GM18858 (cell line): ENCODE data around the gene DMRT1.
"Not testable (repeated sequence)": the region's sequence is repeated elsewhere in the genome, so short reads cannot be mapped to it uniquely, and the experiment has no call there.

Experiments
- ATAC-seq: cut with Tn5 transposase; IDR thresholded peaks from one replicate; pipeline ENCODE4 v1.9.1; 2021; ENCODE audit not compliant: unreplicated experiment

The DMRT1 gene

GRCh38 chr9:859251-859650 lies 17.8 kb downstream of the DMRT1 start:
- ATAC-seq, result peak; percentile 99

- no peak for ATAC-seq
Measured at GRCh38 chr9:860706-861105, 19.2 kb downstream of the DMRT1 start.

- ATAC-seq, result not testable (repeated sequence)
Measured at GRCh38 chr9:861525-861924, 20.0 kb downstream of the DMRT1 start.

- ATAC-seq, result no peak
Measured at GRCh38 chr9:875119-875962, 33.8 kb downstream of the DMRT1 start.

- no peak for ATAC-seq
Measured at GRCh38 chr9:876425-876824, 34.9 kb downstream of the DMRT1 start.

GRCh38 chr9:878239-878638 lies 36.7 kb downstream of the DMRT1 start:
- no peak for ATAC-seq

- ATAC-seq, result no peak
Measured at GRCh38 chr9:880725-881124, 39.2 kb downstream of the DMRT1 start.

GRCh38 chr9:882416-882924 lies 41.0 kb downstream of the DMRT1 start:
- no peak for ATAC-seq

- no peak for ATAC-seq
Measured at GRCh38 chr9:883011-883410, 41.5 kb downstream of the DMRT1 start.

GRCh38 chr9:886886-887285 lies 45.4 kb downstream of the DMRT1 start:
- ATAC-seq, result no peak

- ATAC-seq, result no peak
Measured at GRCh38 chr9:892123-892522, 50.6 kb downstream of the DMRT1 start.

GRCh38 chr9:893115-893514 lies 51.6 kb downstream of the DMRT1 start:
- no peak for ATAC-seq

GRCh38 chr9:893843-894420 lies 52.4 kb downstream of the DMRT1 start:
- peak; percentile 96 for ATAC-seq

- ATAC-seq, result no peak
Measured at GRCh38 chr9:899440-900184, 58.1 kb downstream of the DMRT1 start.

- no peak for ATAC-seq
Measured at GRCh38 chr9:903886-904285, 62.4 kb downstream of the DMRT1 start.

GRCh38 chr9:905906-906305 lies 64.4 kb downstream of the DMRT1 start:
- ATAC-seq, result no peak

- ATAC-seq, result no peak
Measured at GRCh38 chr9:908536-909205, 67.2 kb downstream of the DMRT1 start.

GRCh38 chr9:911005-911404 lies 69.5 kb downstream of the DMRT1 start:
- ATAC-seq, result no peak

- ATAC-seq, result no peak
Measured at GRCh38 chr9:912776-913175, 71.3 kb downstream of the DMRT1 start.

GRCh38 chr9:913526-913925 lies 72.0 kb downstream of the DMRT1 start:
- ATAC-seq, result not testable (repeated sequence)

GRCh38 chr9:917730-918129 lies 76.2 kb downstream of the DMRT1 start:
- ATAC-seq, result no peak
